SJCRH30 (cell line): Measurements from ENCODE around the gene COL6A1. TPM values are rescaled to one million over a fixed set of nuclear protein-coding genes. Genes with fewer than 3 reads are reported as not detected.

ENCODE experiments used
- DNase-seq, 2 experiments: peaks; one replicate each; pipeline ENCODE4 v3.0.0-alpha.2; 2015 to 2020
- H3K27ac ChIP-seq: fragments of 250-450 bp; sonication (Bioruptor Pico); 2 replicates; pipeline ENCODE4 v1.5.1; 2020; ENCODE audit warnings: mild to moderate bottlenecking, moderate library complexity
- H3K27me3 ChIP-seq: fragments of 250-450 bp; sonication (Bioruptor Pico); 2 replicates; pipeline ENCODE4 v1.5.1; 2020; ENCODE audit warnings: mild to moderate bottlenecking, moderate library complexity
- H3K36me3 ChIP-seq: fragments of 250-450 bp; sonication (Bioruptor Pico); 2 replicates; pipeline ENCODE4 v1.5.1; 2020; ENCODE audit warnings: mild to moderate bottlenecking, moderate library complexity
- H3K4me1 ChIP-seq: fragments of 250-450 bp; sonication (Bioruptor Pico); 2 replicates; pipeline ENCODE4 v1.5.1; 2020; ENCODE audit warnings: mild to moderate bottlenecking, moderate library complexity
- H3K4me3 ChIP-seq: fragments of 250-450 bp; sonication (Bioruptor Pico); 2 replicates; pipeline ENCODE4 v1.5.1; 2020; ENCODE audit warnings: mild to moderate bottlenecking, moderate library complexity
- H3K9me3 ChIP-seq: fragments of 250-450 bp; sonication (Bioruptor Pico); replicated peaks from 2 replicates; pipeline ENCODE4 v1.5.1; 2020; ENCODE audit warnings: mild to moderate bottlenecking, moderate library complexity
- total RNA-seq: library from RNA; depleted of rRNA; stranded (reverse); fragments of >200 nt; shearing (Covaris generic); gene quantifications from 2 replicates; pipeline ENCODE4 v1.2.3, GENCODE V29; 2014

COL6A1 gene
- total RNA-seq, 1 experiment from 2014 or later: 12.6 TPM

- DNase-seq: no peak
- H3K27me3 ChIP-seq: no peaks in the 10 kb centered on the region
- H3K36me3 ChIP-seq: no peaks in the 10 kb centered on the region
- no peak overlapping the region for H3K27ac ChIP-seq
- H3K4me3 ChIP-seq: no peak overlapping the region
- H3K9me3 ChIP-seq: no peaks in the 10 kb centered on the region
- H3K4me1 ChIP-seq: no peaks in the 10 kb centered on the region
Observed at GRCh38 chr21:45988366-45989347, 7.1 kb downstream of the COL6A1 start.

DNA sequence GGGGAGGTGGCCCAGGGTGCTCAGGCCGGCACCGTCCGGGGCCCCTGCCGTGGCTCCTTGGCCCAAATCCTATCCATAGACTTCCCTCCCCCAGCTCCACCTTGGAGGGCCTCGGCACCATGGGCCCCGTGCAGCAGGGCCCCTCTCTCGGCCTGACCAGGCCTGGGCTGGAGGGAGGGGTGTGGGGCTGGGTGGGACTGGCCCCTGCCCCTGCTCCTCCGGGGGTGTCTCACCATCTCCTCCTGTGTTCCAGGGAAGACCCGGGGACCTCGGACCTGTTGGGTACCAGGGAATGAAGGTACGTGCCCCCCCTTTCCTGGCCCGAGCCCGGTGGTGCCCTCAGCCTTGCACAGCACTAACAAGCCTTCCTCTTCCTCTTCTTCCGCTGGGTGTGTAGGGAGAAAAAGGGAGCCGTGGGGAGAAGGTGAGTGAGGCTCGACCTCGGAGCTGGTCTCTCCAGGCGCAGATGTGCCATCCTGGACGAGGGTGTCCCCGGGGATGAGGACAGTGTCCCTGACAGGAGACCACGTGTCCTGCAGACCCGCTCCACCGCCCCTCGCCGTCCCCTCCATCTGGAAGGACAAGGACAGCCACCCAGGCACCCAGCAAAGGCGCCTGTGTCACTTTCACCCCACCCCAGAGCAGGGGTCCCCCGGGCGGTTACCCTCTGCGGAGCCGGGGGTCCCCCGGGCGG is 7.9 kb downstream of the COL6A1 start:
- no peak overlapping the region for H3K27ac ChIP-seq
- no peaks in the 10 kb centered on the region for H3K9me3 ChIP-seq
- H3K27me3 ChIP-seq: no peaks in the 10 kb centered on the region
- no peaks in the 10 kb centered on the region for H3K4me1 ChIP-seq
- no peak for DNase-seq
- no peak overlapping the region for H3K4me3 ChIP-seq
- no peaks in the 10 kb centered on the region for H3K36me3 ChIP-seq

DNA sequence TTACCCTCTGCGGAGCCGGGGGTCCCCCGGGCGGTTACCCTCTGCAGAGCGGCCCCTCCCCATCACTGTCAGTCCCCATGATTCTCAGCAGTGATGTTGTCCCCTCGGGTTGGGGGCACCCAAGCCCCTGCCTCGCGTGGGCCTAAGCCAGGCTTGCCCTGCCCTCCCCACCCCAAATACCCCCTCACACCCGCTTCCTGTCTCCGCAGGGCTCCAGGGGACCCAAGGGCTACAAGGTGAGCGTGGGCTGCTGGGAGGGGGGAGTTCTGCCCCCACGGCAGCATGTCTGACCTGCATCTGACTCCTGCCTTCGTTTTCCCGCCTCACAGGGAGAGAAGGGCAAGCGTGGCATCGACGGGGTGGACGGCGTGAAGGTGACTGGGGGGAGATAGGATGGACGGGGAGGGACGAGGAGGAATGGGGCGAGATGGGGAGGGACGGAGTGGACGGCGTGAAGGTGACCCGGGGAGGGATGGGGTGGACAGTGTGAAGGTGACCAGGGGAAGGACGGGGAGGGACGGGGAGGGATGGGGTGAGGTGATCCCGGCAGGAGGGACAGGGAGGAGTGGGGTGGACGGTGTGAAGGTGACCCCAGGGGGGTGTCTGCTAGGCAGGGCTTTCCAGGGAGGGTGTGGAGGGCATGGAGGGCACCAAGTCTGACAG is 8.6 kb downstream of the COL6A1 start:
- no peaks in the 10 kb centered on the region for H3K4me1 ChIP-seq
- H3K27me3 ChIP-seq: no peaks in the 10 kb centered on the region
- peak in 1 of 2 experiments; percentile 7 for DNase-seq
- H3K36me3 ChIP-seq: no peaks in the 10 kb centered on the region
- H3K27ac ChIP-seq: no peak overlapping the region
- no peak overlapping the region for H3K4me3 ChIP-seq
- H3K9me3 ChIP-seq: no peaks in the 10 kb centered on the region

- DNase-seq: peak in 1 of 2 experiments; percentile 1
- Histone ChIP-seq H3K36me3 (no peaks in the 10 kb centered on the region), H3K9me3 (no peaks in the 10 kb centered on the region), H3K27me3 (no peaks in the 10 kb centered on the region), H3K4me1 (no peaks in the 10 kb centered on the region), H3K4me3 (no peak overlapping the region), H3K27ac (no peak overlapping the region)
Observed at GRCh38 chr21:45990741-45991605, 9.4 kb downstream of the COL6A1 start.

- Histone ChIP-seq H3K27ac (no peak overlapping the region), H3K27me3 (no peaks in the 10 kb centered on the region), H3K9me3 (no peaks in the 10 kb centered on the region), H3K36me3 (no peaks in the 10 kb centered on the region), H3K4me3 (no peak overlapping the region), H3K4me1 (no peaks in the 10 kb centered on the region)
- DNase-seq: no peak
Observed at GRCh38 chr21:45991606-45992300, 10.2 kb downstream of the COL6A1 start.

DNA sequence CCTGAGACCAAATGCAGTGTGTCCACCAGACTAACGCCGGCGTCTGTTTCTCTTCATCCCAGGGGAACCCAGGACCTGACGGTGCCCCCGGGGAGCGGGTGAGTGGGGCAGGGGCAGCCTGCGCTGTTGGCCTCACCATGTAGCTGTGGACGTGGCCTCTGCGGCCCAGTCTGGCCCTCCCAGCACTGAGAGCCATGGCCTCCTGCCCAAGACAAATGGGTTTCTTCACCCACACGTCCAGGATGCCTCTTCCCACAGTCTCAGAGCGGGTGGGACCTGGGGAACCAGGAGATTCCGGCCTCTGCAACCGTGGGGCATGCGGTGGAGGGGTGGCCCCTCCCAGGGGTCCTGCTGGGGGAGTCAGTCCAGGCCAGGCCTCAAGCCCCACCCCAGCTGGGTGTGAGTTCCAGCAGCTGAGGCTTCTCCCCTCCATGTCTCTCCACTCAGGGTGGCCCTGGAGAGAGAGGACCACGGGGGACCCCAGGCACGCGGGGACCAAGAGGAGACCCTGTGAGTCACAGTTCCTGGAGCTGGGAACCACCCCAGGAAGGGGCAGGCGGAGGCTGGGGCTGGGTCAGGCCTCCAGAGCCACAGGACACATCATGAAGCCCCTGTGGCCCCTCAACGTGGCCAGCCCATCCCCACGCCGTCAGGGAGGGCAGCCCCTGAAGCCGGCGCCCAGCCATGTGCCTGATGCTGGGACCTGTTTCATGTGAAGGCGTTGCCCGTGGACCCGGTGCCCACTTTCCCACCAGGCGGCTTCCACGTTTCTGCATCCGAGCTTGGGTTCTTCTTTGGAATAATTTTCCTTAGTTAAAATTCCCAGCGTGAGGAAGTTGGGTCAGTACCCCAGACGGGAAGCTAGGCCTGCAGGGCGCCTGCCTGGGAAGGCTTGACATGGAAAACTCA is 11.0 kb downstream of the COL6A1 start:
- Histone ChIP-seq H3K36me3 (no peaks in the 10 kb centered on the region), H3K9me3 (no peaks in the 10 kb centered on the region), H3K4me1 (no peaks in the 10 kb centered on the region), H3K4me3 (no peak overlapping the region), H3K27ac (no peak overlapping the region), H3K27me3 (no peaks in the 10 kb centered on the region)
- DNase-seq: peak in 1 of 2 experiments; percentile 1

- Histone ChIP-seq H3K4me3 (no peak overlapping the region), H3K9me3 (no peaks in the 10 kb centered on the region), H3K27me3 (no peaks in the 10 kb centered on the region), H3K27ac (no peak overlapping the region), H3K36me3 (no peaks in the 10 kb centered on the region), H3K4me1 (no peaks in the 10 kb centered on the region)
- DNase-seq: peak in 1 of 2 experiments; percentile 1
Observed at GRCh38 chr21:45993210-45994085, 11.9 kb downstream of the COL6A1 start.

DNA sequence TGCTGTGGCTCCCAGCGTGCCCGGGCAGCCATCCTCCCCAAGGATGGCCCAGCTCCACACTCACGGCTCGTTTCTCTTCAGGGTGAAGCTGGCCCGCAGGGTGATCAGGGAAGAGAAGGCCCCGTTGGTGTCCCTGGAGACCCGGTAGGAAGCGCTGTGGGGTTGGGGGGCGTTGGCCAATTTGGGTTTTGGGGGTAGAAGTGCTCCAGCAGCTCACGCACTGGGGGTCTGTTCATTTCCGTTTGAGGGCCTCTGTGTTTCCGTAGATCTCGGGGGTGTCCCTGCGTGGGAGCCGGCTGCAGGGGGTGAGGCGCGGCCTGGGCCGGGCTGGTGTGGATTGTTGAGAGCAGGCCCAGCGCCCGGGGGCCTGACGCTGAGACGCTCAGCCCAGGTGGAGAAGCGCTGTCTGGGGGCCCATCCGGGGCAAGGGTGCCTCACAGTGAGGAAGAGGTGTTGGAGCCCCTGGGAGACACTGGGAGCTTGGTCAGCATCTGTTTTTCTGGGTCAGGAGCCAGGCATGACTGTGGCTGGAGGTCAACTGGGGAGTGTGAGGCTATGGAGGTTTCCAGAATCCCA is 12.6 kb downstream of the COL6A1 start:
- H3K4me1 ChIP-seq: no peaks in the 10 kb centered on the region
- no peaks in the 10 kb centered on the region for H3K36me3 ChIP-seq
- no peaks in the 10 kb centered on the region for H3K9me3 ChIP-seq
- DNase-seq: no peak
- H3K4me3 ChIP-seq: no peak overlapping the region
- H3K27ac ChIP-seq: no peak overlapping the region
- no peaks in the 10 kb centered on the region for H3K27me3 ChIP-seq

GRCh38 chr21:45994759-45995685 is 13.5 kb downstream of the COL6A1 start:
- H3K4me1 ChIP-seq: no peaks in the 10 kb centered on the region
- no peak overlapping the region for H3K27ac ChIP-seq
- no peaks in the 10 kb centered on the region for H3K27me3 ChIP-seq
- no peaks in the 10 kb centered on the region for H3K36me3 ChIP-seq
- no peak overlapping the region for H3K4me3 ChIP-seq
- peak in 1 of 2 experiments; percentile 1 for DNase-seq
- no peaks in the 10 kb centered on the region for H3K9me3 ChIP-seq

- H3K36me3 ChIP-seq: no peaks in the 10 kb centered on the region
- no peak overlapping the region for H3K4me3 ChIP-seq
- H3K9me3 ChIP-seq: no peaks in the 10 kb centered on the region
- H3K27me3 ChIP-seq: no peaks in the 10 kb centered on the region
- no peak for DNase-seq
- no peaks in the 10 kb centered on the region for H3K4me1 ChIP-seq
- H3K27ac ChIP-seq: no peak overlapping the region
Observed at GRCh38 chr21:45995686-45996179, 14.2 kb downstream of the COL6A1 start.
